ENCODE results near the gene KCNK3.
"Not testable (repeated sequence)": the region's sequence is repeated elsewhere in the genome, so short reads cannot be mapped to it uniquely, and the experiment has no call there.

Gene KCNK3

GRCh38 chr2:26733413-26733812, 40.9 kb downstream of the KCNK3 start:
- DNase-seq = no peak

- DNase-seq = peak; percentile 86
Measured at GRCh38 chr2:26735097-26735496, 42.6 kb downstream of the KCNK3 start.

- DNase-seq = no peak
Measured at GRCh38 chr2:26735883-26736588, 43.5 kb downstream of the KCNK3 start.

- no peak for DNase-seq
Measured at GRCh38 chr2:26737221-26737620, 44.7 kb downstream of the KCNK3 start.

GRCh38 chr2:26738481-26738880, 46.0 kb downstream of the KCNK3 start:
- DNase-seq = no peak

- DNase-seq = no peak
Measured at GRCh38 chr2:26739514-26739913, 47.0 kb downstream of the KCNK3 start.

GRCh38 chr2:26740346-26740745, 47.8 kb downstream of the KCNK3 start:
- no peak for DNase-seq

- DNase-seq = no peak
Measured at GRCh38 chr2:26740890-26741302, 48.4 kb downstream of the KCNK3 start.

GRCh38 chr2:26742048-26742770, 49.7 kb downstream of the KCNK3 start:
- DNase-seq = no peak

- DNase-seq = no peak
Measured at GRCh38 chr2:26743852-26744251, 51.3 kb downstream of the KCNK3 start.

GRCh38 chr2:26744953-26745352, 52.4 kb downstream of the KCNK3 start:
- no peak for DNase-seq

GRCh38 chr2:26745609-26746327, 53.2 kb downstream of the KCNK3 start:
- DNase-seq = peak; percentile 45

- no peak for DNase-seq
Measured at GRCh38 chr2:26746934-26747333, 54.4 kb downstream of the KCNK3 start.

- DNase-seq = not testable (repeated sequence)
Measured at GRCh38 chr2:26749787-26750420, 57.4 kb downstream of the KCNK3 start.

- DNase-seq = not testable (repeated sequence)
Measured at GRCh38 chr2:26750467-26750866, 57.9 kb downstream of the KCNK3 start.

- DNase-seq = no peak
Measured at GRCh38 chr2:26752656-26753055, 60.1 kb downstream of the KCNK3 start.

- no peak for DNase-seq
Measured at GRCh38 chr2:26754539-26754938, 62.0 kb downstream of the KCNK3 start.

- no peak for DNase-seq
Measured at GRCh38 chr2:26754972-26755670, 62.6 kb downstream of the KCNK3 start.

- DNase-seq = no peak
Measured at GRCh38 chr2:26756337-26756736, 63.8 kb downstream of the KCNK3 start.

- peak; percentile 95 for DNase-seq
Measured at GRCh38 chr2:26757873-26758789, 65.6 kb downstream of the KCNK3 start.

- no peak for DNase-seq
Measured at GRCh38 chr2:26758790-26759321, 66.3 kb downstream of the KCNK3 start.
